H1 (cell line): ENCODE measurements around the gene CUL2. TPM values are rescaled to one million over a fixed set of nuclear protein-coding genes. Genes with fewer than 3 reads are reported as not detected.

Experiments used
- CTCF ChIA-PET: fragments of 300-600 bp; sonication (Branson Sonifier 250); formaldehyde crosslinking; loops from one replicate; lab custom pipeline; 2021; ENCODE audit not compliant: partially characterized antibody; lab: Charles Lee
- POLR2A ChIA-PET: fragments of 300-600 bp; sonication (Branson Sonifier 250); formaldehyde crosslinking; loops from one replicate; lab custom pipeline; 2021; ENCODE audit warnings: inconsistent platforms; ENCODE audit not compliant: partially characterized antibody; lab: Charles Lee
- DNase-seq, 2 experiments: peaks; one replicate each; pipeline versions ENCODE4 v3.0.0 to v3.0.0-alpha.2; 2010 to 2022; ENCODE audit warnings: low spot score in 2 of 2, low read depth in 1 of 2, mixed read lengths in 1 of 2
- FAIRE-seq: peaks from 2 replicates; lab custom pipeline; 2011; peaks lifted over from hg19 to GRCh38; lab: Jason Lieb, UNC
- H2AFZ ChIP-seq: 2 replicates; pipeline ENCODE4 v1.8.1; 2012; ENCODE audit warnings: low read length, inconsistent platforms
- H2AK5ac ChIP-seq: 2 replicates; pipeline ENCODE4 v1.6.1; 2013; ENCODE audit warnings: low read depth, low read length
- H2BK120ac ChIP-seq: replicated peaks from 2 replicates; pipeline ENCODE3; 2013; ENCODE audit warnings: low read depth, low read length, inconsistent platforms
- H2BK12ac ChIP-seq: 2 replicates; pipeline ENCODE4 v1.6.1; 2013; ENCODE audit warnings: low read depth, low read length
- H2BK15ac ChIP-seq: 2 replicates; pipeline ENCODE4 v1.6.1; 2013; ENCODE audit warnings: low read length
- H2BK20ac ChIP-seq: 2 replicates; pipeline ENCODE4 v1.6.1; 2013; ENCODE audit warnings: low read length
- H2BK5ac ChIP-seq: 2 replicates; pipeline ENCODE4 v1.6.1; 2013; ENCODE audit warnings: low read depth, low read length
- H3K14ac ChIP-seq: 2 replicates; pipeline ENCODE4 v1.6.1; 2013; ENCODE audit warnings: inconsistent platforms; ENCODE audit not compliant: insufficient read length
- H3K18ac ChIP-seq: 2 replicates; pipeline ENCODE4 v1.6.1; 2013; ENCODE audit warnings: low read length; ENCODE audit errors: extremely low read depth
- H3K23ac ChIP-seq: 2 replicates; pipeline ENCODE4 v1.6.1; 2013; ENCODE audit warnings: inconsistent platforms; ENCODE audit not compliant: insufficient read length
- H3K23me2 ChIP-seq: 2 replicates; pipeline ENCODE4 v1.6.1; 2013; ENCODE audit warnings: low read depth, low read length
- H3K27ac ChIP-seq: 2 replicates; pipeline ENCODE4 v1.6.1; 2011; ENCODE audit warnings: low read depth, low read length, inconsistent platforms
- H3K27me3 ChIP-seq, 4 experiments: replicated peaks in 1 of 4; 1 replicate in 1 of 4; 2 replicates in 3 of 4; pipeline versions ENCODE4 v1.6.1 to v1.8.1; 2011 to 2013; ENCODE audit warnings: low read length in 3 of 4, mild to moderate bottlenecking in 3 of 4, inconsistent platforms in 2 of 4, mixed read lengths in 2 of 4, moderate library complexity in 1 of 4; ENCODE audit not compliant: control insufficient read depth in 3 of 4, insufficient read depth in 3 of 4; ENCODE audit errors: extremely low read depth in 1 of 4
- H3K36me3 ChIP-seq, 4 experiments: 2 replicates each; pipeline versions ENCODE4 v1.6.1 to v1.8.1; 2011 to 2013; ENCODE audit warnings: mild to moderate bottlenecking in 4 of 4, low read length in 3 of 4, moderate library complexity in 2 of 4, control low read depth in 1 of 4, inconsistent platforms in 1 of 4; ENCODE audit not compliant: insufficient read depth in 4 of 4, control insufficient read depth in 2 of 4
- H3K4ac ChIP-seq: replicated peaks from 2 replicates; pipeline ENCODE3; 2013; ENCODE audit warnings: low read length, low read depth, mixed read lengths, inconsistent platforms; ENCODE audit not compliant: insufficient read length
- H3K4me1 ChIP-seq, 4 experiments: replicated peaks in 1 of 4; 1 replicate in 1 of 4; 2 replicates in 3 of 4; pipeline versions ENCODE4 v1.6.1 to v1.8.1; 2011 to 2013; ENCODE audit warnings: low read length in 3 of 4, inconsistent platforms in 2 of 4, mixed read lengths in 1 of 4; ENCODE audit not compliant: insufficient read depth in 4 of 4, control insufficient read depth in 3 of 4
- H3K4me2 ChIP-seq, 2 experiments: 2 replicates each; pipeline versions ENCODE4 v1.6.1 to v1.8.1; 2011 to 2013; ENCODE audit warnings: low read depth in 2 of 2, low read length in 2 of 2, control low read depth in 1 of 2, inconsistent platforms in 1 of 2, mild to moderate bottlenecking in 1 of 2; ENCODE audit not compliant: insufficient read depth in 1 of 2
- H3K4me3 ChIP-seq, 4 experiments: fragments of 200-600, 300-600 bp in 1 of 4; sonication (generic), shearing (Covaris generic), sonication (Bioruptor Twin) in 1 of 4; 2 replicates each; pipeline versions ENCODE4 v1.5.1 to v1.8.1; 2011 to 2016; ENCODE audit warnings: low read length in 4 of 4, low read depth in 3 of 4, control low read depth in 2 of 4, inconsistent platforms in 2 of 4, mild to moderate bottlenecking in 2 of 4, mixed read lengths in 1 of 4, moderate library complexity in 1 of 4; ENCODE audit not compliant: insufficient read depth in 2 of 4; ENCODE audit errors: extremely low read depth in 1 of 4
- H3K56ac ChIP-seq: replicated peaks from 2 replicates; pipeline ENCODE3; 2013; ENCODE audit warnings: low read depth, mild to moderate bottlenecking, mixed read lengths, low read length, inconsistent platforms; ENCODE audit not compliant: insufficient read length
- H3K79me1 ChIP-seq: 2 replicates; pipeline ENCODE4 v1.6.1; 2013; ENCODE audit warnings: low read depth, low read length, control low read depth
- H3K79me2 ChIP-seq, 2 experiments: 2 replicates each; pipeline versions ENCODE4 v1.6.1 to v1.8.1; 2012 to 2013; ENCODE audit warnings: low read length in 2 of 2, mild to moderate bottlenecking in 2 of 2, inconsistent platforms in 1 of 2; ENCODE audit not compliant: insufficient read depth in 2 of 2, control insufficient read depth in 1 of 2
- H3K9ac ChIP-seq, 4 experiments: replicated peaks in 1 of 4; 1 replicate in 1 of 4; 2 replicates in 3 of 4; pipeline versions ENCODE4 v1.6.1 to v1.8.1; 2011 to 2013; ENCODE audit warnings: low read depth in 3 of 4, low read length in 3 of 4, control low read depth in 2 of 4, mild to moderate bottlenecking in 2 of 4, moderate library complexity in 2 of 4, inconsistent platforms in 1 of 4; ENCODE audit errors: extremely low read depth in 1 of 4
- H3K9me3 ChIP-seq, 2 experiments: 2 replicates each; pipeline versions ENCODE4 v1.6.1 to v1.8.1; 2012 to 2013; ENCODE audit warnings: mild to moderate bottlenecking in 2 of 2, moderate library complexity in 2 of 2, control low read depth in 1 of 2, inconsistent platforms in 1 of 2, low read depth in 1 of 2, low read length in 1 of 2, mixed read lengths in 1 of 2; ENCODE audit not compliant: insufficient read depth in 2 of 2
- H4K20me1 ChIP-seq, 2 experiments: replicated peaks in 1 of 2; 2 replicates each; pipeline versions ENCODE3 to v1.8.1; 2011 to 2013; ENCODE audit warnings: inconsistent platforms in 2 of 2, low read length in 2 of 2, mild to moderate bottlenecking in 1 of 2; ENCODE audit not compliant: insufficient read depth in 2 of 2, control insufficient read depth in 1 of 2
- H4K5ac ChIP-seq: 2 replicates; pipeline ENCODE4 v1.6.1; 2013; ENCODE audit warnings: low read length, low read depth, mixed read lengths, inconsistent platforms; ENCODE audit not compliant: insufficient read length
- H4K8ac ChIP-seq: 2 replicates; pipeline ENCODE4 v1.8.0; 2013; ENCODE audit warnings: mild to moderate bottlenecking, moderate library complexity, low read length, inconsistent platforms; ENCODE audit not compliant: insufficient read depth; ENCODE audit errors: extremely low read depth
- H4K91ac ChIP-seq: replicated peaks from 2 replicates; pipeline ENCODE3; 2013; ENCODE audit warnings: low read length, mixed read lengths, inconsistent platforms; ENCODE audit not compliant: insufficient read length
- ASH2L ChIP-seq: fragments of 200-600, 300-600 bp; sonication (generic); IDR thresholded peaks from one replicate; pipeline ENCODE4 v1.7.1; 2017; ENCODE audit warnings: low read length
- BRCA1 ChIP-seq: IDR thresholded peaks from 2 replicates; pipeline ENCODE4 v1.6.1; 2012; ENCODE audit warnings: low read depth, low read length, improper control_type of control experiment
- CEBPB ChIP-seq: IDR thresholded peaks from 2 replicates; pipeline ENCODE4 v1.6.1; 2012; ENCODE audit warnings: low read depth, low read length
- HDAC6 ChIP-seq: IDR thresholded peaks from one replicate; pipeline ENCODE4 v1.7.1; 2012; ENCODE audit warnings: low read depth, mild to moderate bottlenecking, inconsistent platforms, low read length, moderate library complexity
- KDM4A ChIP-seq: IDR thresholded peaks from one replicate; pipeline ENCODE4 v1.7.1; 2012; ENCODE audit warnings: low read depth, mild to moderate bottlenecking, moderate library complexity, low read length, inconsistent platforms; ENCODE audit not compliant: severe bottlenecking
- NRF1 ChIP-seq: IDR thresholded peaks from 2 replicates; pipeline ENCODE4 v1.6.1; 2011; ENCODE audit warnings: mild to moderate bottlenecking, low read depth, low read length, improper control_type of control experiment
- RAD21 ChIP-seq, 2 experiments: IDR thresholded peaks in 1 of 2; conservative IDR thresholded peaks in 1 of 2; 2 replicates each; pipeline ENCODE4 v1.6.1; 2011; ENCODE audit warnings: low read depth in 2 of 2, low read length in 2 of 2, improper control_type of control experiment in 1 of 2, inconsistent platforms in 1 of 2, mild to moderate bottlenecking in 1 of 2, moderate library complexity in 1 of 2
- RBBP5 ChIP-seq: IDR thresholded peaks from 2 replicates; pipeline ENCODE4 v1.7.1; 2012; ENCODE audit warnings: low read depth, mild to moderate bottlenecking, inconsistent platforms, low read length, moderate library complexity, borderline replicate concordance
- SIRT6 ChIP-seq: IDR thresholded peaks from one replicate; pipeline ENCODE4 v1.7.1; 2012; ENCODE audit warnings: low read length, inconsistent platforms
- TEAD4 ChIP-seq: IDR thresholded peaks from 2 replicates; pipeline ENCODE4 v1.6.1; 2012; ENCODE audit warnings: low read depth, low read length, inconsistent platforms, mixed read lengths
- YY1 ChIP-seq: IDR thresholded peaks from 2 replicates; pipeline ENCODE4 v1.6.1; 2011; ENCODE audit warnings: low read depth, mild to moderate bottlenecking, low read length
- ZNF274 ChIP-seq: IDR thresholded peaks from 2 replicates; pipeline ENCODE4 v1.7.0; 2012; ENCODE audit warnings: low read length, borderline replicate concordance; ENCODE audit errors: extremely low read depth
- whole genome bisulfite sequencing, 2 experiments: shearing (Covaris generic) in 1 of 2; methylation state at CpG; one replicate each; pipeline versions ENCODE4 v1.1.6 to v1.1.7; 2013 to 2015; ENCODE audit warnings: low lambda C conversion rate in 2 of 2, mixed read lengths in 2 of 2, inconsistent platforms in 1 of 2, low coverage in 1 of 2, missing lambda C conversion rate in 1 of 2; ENCODE audit not compliant: insufficient replicate concordance in 2 of 2, insufficient coverage in 1 of 2, insufficient read length in 1 of 2; ENCODE audit errors: extremely low coverage in 1 of 2, missing lambda C conversion rate in 1 of 2; 5-methylcytosine and 5-hydroxymethylcytosine counted together
- polyA plus RNA-seq, 7 experiments: library from polyadenylated mRNA; depleted of rRNA in 3 of 7; stranded (reverse) in 5 of 7; unstranded in 2 of 7; fragments of >200 nt in 5 of 7; fragments of 200-250 nt in 2 of 7; gene quantifications; 1 replicate in 5 of 7; 2 replicates in 1 of 7; 4 replicates in 1 of 7; pipeline versions ENCODE4 v1.2.1 to v1.2.3, GENCODE V29; 2011 to 2013; ENCODE audit warnings: missing spikeins in 2 of 7, mixed read lengths in 2 of 7
- total RNA-seq: library from RNA; stranded (reverse); fragmentation: NEBNext Ultra II Directional; extraction: Animal tissue kit (Norgen Biotek cat#: 25700); gene quantifications from 2 replicates; pipeline ENCODE4 v1.2.1, GENCODE V29; 2021

Gene CUL2
- total and polyA plus RNA-seq, 2 of the 8 experiments (the other 6 are each of a cell fraction or from before 2014, with no cell fraction given): 10.2 to 43.1 TPM

- Histone ChIP-seq H3K23ac (no peak overlapping the region), H3K9me3 (no peaks in the 10 kb centered on the region), H3K4me1 (peaks cover 2 to 13% (median 6%) of the 10 kb centered on the region in 4 experiments; a peak in 5 of 7 replicates), H2BK20ac (no peak overlapping the region), H3K14ac (no peak overlapping the region), H3K9ac (no peak overlapping the region), H4K5ac (no peak overlapping the region), H3K79me2 (no peaks in the 10 kb centered on the region), H3K23me2 (no peaks in the 10 kb centered on the region), H3K36me3 (no peaks in the 10 kb centered on the region), H3K18ac (no peak overlapping the region), H3K4me3 (no peak overlapping the region), H3K27me3 (no peaks in the 10 kb centered on the region), H2AK5ac (no peak overlapping the region), H2BK5ac (no peak overlapping the region), H3K79me1 (no peaks in the 10 kb centered on the region), H3K27ac (no peak overlapping the region), H2BK15ac (no peak overlapping the region), H2AFZ (no peak overlapping the region), H4K91ac (no peak overlapping the region), H3K4ac (no peak overlapping the region), H4K20me1 (no peaks in the 10 kb centered on the region), H4K8ac (no peak overlapping the region), H3K56ac (no peak overlapping the region), H2BK120ac (no peak overlapping the region), H2BK12ac (no peak overlapping the region), H3K4me2 (no peak overlapping the region)
- TF ChIP-seq ZNF274 (no peak), NRF1 (no peak), CEBPB (no peak), HDAC6 (no peak), RBBP5 (no peak), YY1 (no peak), RAD21 (IDR thresholded peaks at IDR 0.05 in 1 of 2, conservative IDR thresholded peaks at IDR 0.05 in 1 of 2; ENCODE audit: low read depth in 2 of 2, low read length in 2 of 2) (no peak), KDM4A (no peak), BRCA1 (no peak), SIRT6 (no peak), ASH2L (no peak), TEAD4 (no peak)
- no peak for DNase-seq
- whole genome bisulfite sequencing, 2 experiments: 82% methylated on average over 4 of the region's 4 CpGs; no CpG with 5 or more reads in 1 of the 2 experiments
- POLR2A ChIA-PET: interaction anchor here (0.6 kb wide), 1 partner anchor 166 kb away, joined by 3 read pairs; no protein-coding TSS in a partner anchor
- CTCF ChIA-PET: interaction anchor here (1.0 kb wide), 2 partner anchors 9 to 13 kb away, joined by 3 to 5 read pairs; no protein-coding TSS in a partner anchor
- FAIRE-seq: peak; percentile 55
Measured at GRCh38 chr10:35007858-35008301, 82.3 kb downstream of the CUL2 start.
